Measurements from ENCODE around the gene MED6.
A peak's percentile ranks its signal among the peaks of the same experiment; 100 is the strongest.

Gene MED6

GRCh38 chr14:70573050-70573449 is 27.4 kb downstream of the MED6 start:
- no peak overlapping the region for H3K4me3 ChIP-seq
- H3K9me3 ChIP-seq = no peaks in the 10 kb centered on the region
- H3K27me3 ChIP-seq (ENCODE audit: low read depth) = no peaks in the 10 kb centered on the region
- in situ Hi-C loops (cut with MboI; ENCODE audit: low sequenced_read_pairs) = no loop called here
- H3K36me3 ChIP-seq (replicated peaks) = peaks cover 4% of the 10 kb centered on the region; the same call in 1 of the 2 replicates
- no peak for DNase-seq (ENCODE audit: low spot score in 2 of 2)
- peaks cover 3% of the 10 kb centered on the region; the same call in 1 of the 2 replicates for H3K4me1 ChIP-seq

- H3K9me3 ChIP-seq = no peaks in the 10 kb centered on the region
- H3K36me3 ChIP-seq (replicated peaks) = peaks cover 4% of the 10 kb centered on the region; the same call in 1 of the 2 replicates
- no peak overlapping the region for H3K4me3 ChIP-seq
- no peak for DNase-seq (ENCODE audit: low spot score in 2 of 2)
- H3K4me1 ChIP-seq = peaks cover 3% of the 10 kb centered on the region; the same call in 1 of the 2 replicates
- in situ Hi-C loops (cut with MboI; ENCODE audit: low sequenced_read_pairs) = no loop called here
- H3K27me3 ChIP-seq (ENCODE audit: low read depth) = no peaks in the 10 kb centered on the region
Observed at GRCh38 chr14:70571139-70571538, 29.3 kb downstream of the MED6 start.

GRCh38 chr14:70567791-70568190 is 32.7 kb downstream of the MED6 start:
- no peaks in the 10 kb centered on the region for H3K27me3 ChIP-seq (ENCODE audit: low read depth)
- H3K4me3 ChIP-seq = no peak overlapping the region
- no peaks in the 10 kb centered on the region; the same call in 1 of the 2 replicates for H3K9me3 ChIP-seq
- peaks cover 3% of the 10 kb centered on the region; the same call in 1 of the 2 replicates for H3K4me1 ChIP-seq
- DNase-seq (ENCODE audit: low spot score in 2 of 2) = peak; percentile 28 to 39
- in situ Hi-C loops (cut with MboI; ENCODE audit: low sequenced_read_pairs) = no loop called here
- peaks cover 4% of the 10 kb centered on the region; the same call in 1 of the 2 replicates for H3K36me3 ChIP-seq (replicated peaks)

GRCh38 chr14:70563869-70564268 is 36.6 kb downstream of the MED6 start:
- Histone ChIP-seq H3K27me3 (ENCODE audit: low read depth) (no peaks in the 10 kb centered on the region), H3K4me3 (no peak overlapping the region), H3K4me1 (no peaks in the 10 kb centered on the region), H3K9me3 (peaks cover 10% of the 10 kb centered on the region), H3K36me3 (replicated peaks) (peaks cover 4% of the 10 kb centered on the region)
- in situ Hi-C loops (cut with MboI; ENCODE audit: low sequenced_read_pairs) = no loop called here
- DNase-seq (ENCODE audit: low spot score in 2 of 2) = no peak

- in situ Hi-C loops (cut with MboI; ENCODE audit: low sequenced_read_pairs) = no loop called here
- H3K9me3 ChIP-seq = peaks cover 10% of the 10 kb centered on the region
- H3K36me3 ChIP-seq (replicated peaks) = peaks cover 4% of the 10 kb centered on the region
- no peak for DNase-seq (ENCODE audit: low spot score in 2 of 2)
- no peak overlapping the region for H3K4me3 ChIP-seq
- no peaks in the 10 kb centered on the region for H3K4me1 ChIP-seq
- no peaks in the 10 kb centered on the region for H3K27me3 ChIP-seq (ENCODE audit: low read depth)
Observed at GRCh38 chr14:70563417-70563816, 37.0 kb downstream of the MED6 start.

GRCh38 chr14:70558356-70558755 is 42.1 kb downstream of the MED6 start:
- H3K27me3 ChIP-seq (ENCODE audit: low read depth) = no peaks in the 10 kb centered on the region
- H3K4me1 ChIP-seq = no peaks in the 10 kb centered on the region
- DNase-seq (ENCODE audit: low spot score in 2 of 2) = no peak
- H3K9me3 ChIP-seq = peaks cover 10% of the 10 kb centered on the region
- no peak overlapping the region for H3K4me3 ChIP-seq
- in situ Hi-C loops (cut with MboI; ENCODE audit: low sequenced_read_pairs) = no loop called here
- H3K36me3 ChIP-seq (replicated peaks) = no peaks in the 10 kb centered on the region; the same call in none of the 2 replicates

- in situ Hi-C loops (cut with MboI; ENCODE audit: low sequenced_read_pairs) = no loop called here
- no peak for DNase-seq (ENCODE audit: low spot score in 2 of 2)
- Histone ChIP-seq H3K27me3 (ENCODE audit: low read depth) (no peaks in the 10 kb centered on the region), H3K4me3 (no peak overlapping the region), H3K9me3 (no peaks in the 10 kb centered on the region), H3K4me1 (no peaks in the 10 kb centered on the region), H3K36me3 (replicated peaks) (no peaks in the 10 kb centered on the region)
Observed at GRCh38 chr14:70555890-70556289, 44.6 kb downstream of the MED6 start.

- Histone ChIP-seq H3K4me3 (no peak overlapping the region), H3K36me3 (replicated peaks) (no peaks in the 10 kb centered on the region), H3K4me1 (no peaks in the 10 kb centered on the region), H3K27me3 (ENCODE audit: low read depth) (no peaks in the 10 kb centered on the region), H3K9me3 (no peaks in the 10 kb centered on the region)
- in situ Hi-C loops (cut with MboI; ENCODE audit: low sequenced_read_pairs) = no loop called here
- no peak for DNase-seq (ENCODE audit: low spot score in 2 of 2)
Observed at GRCh38 chr14:70538087-70538486, 62.4 kb downstream of the MED6 start.

GRCh38 chr14:70536830-70537229 is 63.6 kb downstream of the MED6 start:
- H3K9me3 ChIP-seq = no peaks in the 10 kb centered on the region
- H3K4me1 ChIP-seq = no peaks in the 10 kb centered on the region
- in situ Hi-C loops (cut with MboI; ENCODE audit: low sequenced_read_pairs) = no loop called here
- no peaks in the 10 kb centered on the region for H3K27me3 ChIP-seq (ENCODE audit: low read depth)
- H3K4me3 ChIP-seq = no peak overlapping the region
- no peaks in the 10 kb centered on the region; the same call in 1 of the 2 replicates for H3K36me3 ChIP-seq (replicated peaks)
- no peak for DNase-seq (ENCODE audit: low spot score in 2 of 2)

- H3K4me1 ChIP-seq = no peaks in the 10 kb centered on the region
- H3K9me3 ChIP-seq = no peaks in the 10 kb centered on the region
- H3K27me3 ChIP-seq (ENCODE audit: low read depth) = no peaks in the 10 kb centered on the region
- no peak for DNase-seq (ENCODE audit: low spot score in 2 of 2)
- in situ Hi-C loops (cut with MboI; ENCODE audit: low sequenced_read_pairs) = no loop called here
- H3K4me3 ChIP-seq = no peak within 1 kb of the TSS
- no peaks in the 10 kb centered on the region; the same call in 1 of the 2 replicates for H3K36me3 ChIP-seq (replicated peaks)
Observed at GRCh38 chr14:70534904-70535303, 65.6 kb downstream of the MED6 start, which contains the start of gene ADAM20. ADAM20 (minus strand) TSS chr14:70535004; CDS start chr14:70524757, 10,247 bp downstream.
